GM19351 (cell line): ENCODE measurements around the gene BBS9.

Experiments used
- ATAC-seq: cut with Tn5 transposase; IDR thresholded peaks from one replicate; pipeline ENCODE4 v1.9.1; 2021; ENCODE audit warnings: mild to moderate bottlenecking, moderate library complexity; ENCODE audit not compliant: unreplicated experiment

The BBS9 gene

GRCh38 chr7:33632840-33633525, 503.6 kb downstream of the BBS9 start:
- ATAC-seq, result no peak

- ATAC-seq, result no peak
These were observed 505.2 kb downstream of the BBS9 start for GRCh38 chr7:33634606-33635005.

GRCh38 chr7:33636359-33636758, 507.0 kb downstream of the BBS9 start:
- no peak for ATAC-seq

GRCh38 chr7:33639552-33640197, 510.3 kb downstream of the BBS9 start:
- no peak for ATAC-seq

DNA sequence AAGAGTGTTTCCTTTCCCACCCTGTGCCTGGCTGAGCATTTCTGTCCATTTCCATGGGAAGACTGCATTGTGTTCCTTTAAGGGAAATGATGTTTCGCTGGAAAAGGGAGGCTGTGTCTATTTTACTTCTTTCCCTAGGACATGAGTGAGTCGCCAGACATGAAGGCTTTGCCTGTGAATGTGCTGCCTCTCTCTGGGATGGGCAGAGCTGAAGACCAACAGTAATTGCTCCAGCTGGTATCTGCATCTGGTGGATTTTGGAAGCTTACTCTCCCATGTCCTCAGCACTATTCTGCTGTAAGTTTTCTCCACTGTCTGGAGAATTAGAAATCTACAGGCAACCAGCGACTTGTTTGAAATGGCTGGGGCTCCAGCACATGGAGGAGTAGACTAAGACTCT, 511.4 kb downstream of the BBS9 start:
- no peak for ATAC-seq

GRCh38 chr7:33642312-33642711, 512.9 kb downstream of the BBS9 start:
- ATAC-seq, result no peak

DNA sequence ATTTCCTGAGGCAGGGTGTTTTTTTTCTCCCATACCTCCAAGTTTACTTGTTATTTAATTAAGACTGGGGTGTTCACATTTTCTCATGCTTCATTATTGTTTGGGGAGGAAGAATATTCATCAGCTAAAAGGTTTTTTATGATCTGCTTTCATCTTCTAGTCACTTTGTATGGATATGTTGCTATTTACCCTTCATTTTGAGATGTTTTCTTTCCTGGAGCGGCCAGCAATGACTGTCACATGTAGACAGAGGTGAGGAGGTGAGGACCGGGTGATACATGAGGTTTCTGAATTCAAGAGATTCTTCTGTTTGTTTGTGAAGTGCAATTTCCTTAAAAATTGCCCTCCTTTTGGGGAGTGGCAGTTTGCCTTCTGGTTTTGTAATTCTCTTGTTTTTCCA, 514.2 kb downstream of the BBS9 start:
- no peak for ATAC-seq

DNA sequence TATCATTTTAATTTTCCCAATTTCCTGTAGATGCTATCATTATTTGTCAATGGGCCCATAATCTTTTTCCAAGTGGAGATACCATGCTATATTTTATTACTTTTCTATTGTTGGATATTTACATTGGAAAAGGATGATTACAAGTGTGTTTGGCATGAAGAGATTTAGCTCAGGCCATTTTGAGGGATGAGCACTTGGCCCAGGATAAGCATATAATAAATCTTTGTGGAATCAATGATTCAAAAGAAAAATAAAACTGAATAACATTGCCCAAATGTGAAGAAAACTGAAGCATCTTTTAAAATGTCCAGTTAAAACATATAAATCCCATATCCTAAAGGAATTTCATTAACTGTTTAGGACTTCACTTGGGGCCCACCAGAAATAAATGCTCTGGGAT, 515.1 kb downstream of the BBS9 start:
- no peak for ATAC-seq

GRCh38 chr7:33645104-33645503, 515.7 kb downstream of the BBS9 start:
- ATAC-seq, result no peak

DNA sequence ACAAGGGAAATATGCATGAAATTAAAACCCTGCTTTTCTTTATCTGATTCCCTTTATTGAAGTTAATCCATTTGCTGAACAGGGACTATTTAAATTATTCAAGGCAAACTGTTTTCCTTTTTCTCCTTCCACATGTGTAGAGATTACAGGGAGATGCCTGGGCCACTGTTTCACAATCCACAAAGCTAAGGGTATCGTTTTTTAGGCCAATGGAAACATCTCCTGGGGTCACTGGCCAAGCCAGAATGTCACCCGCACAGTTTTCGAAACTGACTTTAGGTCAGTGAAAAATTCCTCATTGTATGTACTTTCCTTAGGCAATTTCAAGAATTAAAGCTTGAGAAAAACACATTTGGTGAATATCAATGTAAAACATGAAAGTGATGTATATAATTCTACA, 516.8 kb downstream of the BBS9 start:
- no peak for ATAC-seq

- no peak for ATAC-seq
These were observed 517.6 kb downstream of the BBS9 start for GRCh38 chr7:33646891-33647391.

- no peak for ATAC-seq
These were observed 520.4 kb downstream of the BBS9 start for GRCh38 chr7:33649476-33650441.

- ATAC-seq, result no peak
These were observed 521.5 kb downstream of the BBS9 start for GRCh38 chr7:33650828-33651227.

DNA sequence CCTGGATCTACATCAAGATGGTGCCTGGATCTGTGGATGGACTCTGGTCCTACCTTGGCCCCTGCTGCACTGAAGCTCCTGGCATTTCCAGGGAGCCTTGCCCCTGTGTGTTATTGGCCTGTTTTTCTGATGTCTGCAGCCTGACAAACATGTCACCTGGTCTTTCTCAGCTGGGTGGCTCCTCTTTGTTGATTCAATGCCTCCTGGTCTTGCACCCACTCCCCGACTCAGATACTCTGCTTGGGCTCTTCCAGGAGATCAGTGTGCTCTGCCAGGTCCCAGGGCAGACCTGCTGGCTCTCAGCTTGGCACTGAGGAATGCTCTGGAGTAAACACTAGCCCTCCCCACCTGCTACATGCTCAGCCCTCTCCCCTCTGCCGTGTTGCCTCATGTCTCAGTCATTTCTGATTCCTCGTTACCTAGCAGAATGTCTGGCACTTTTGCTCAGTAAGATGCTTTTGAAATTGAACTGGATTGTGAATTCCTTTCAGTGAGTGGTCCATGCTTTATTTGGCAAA, 522.7 kb downstream of the BBS9 start:
- ATAC-seq, result no peak

DNA sequence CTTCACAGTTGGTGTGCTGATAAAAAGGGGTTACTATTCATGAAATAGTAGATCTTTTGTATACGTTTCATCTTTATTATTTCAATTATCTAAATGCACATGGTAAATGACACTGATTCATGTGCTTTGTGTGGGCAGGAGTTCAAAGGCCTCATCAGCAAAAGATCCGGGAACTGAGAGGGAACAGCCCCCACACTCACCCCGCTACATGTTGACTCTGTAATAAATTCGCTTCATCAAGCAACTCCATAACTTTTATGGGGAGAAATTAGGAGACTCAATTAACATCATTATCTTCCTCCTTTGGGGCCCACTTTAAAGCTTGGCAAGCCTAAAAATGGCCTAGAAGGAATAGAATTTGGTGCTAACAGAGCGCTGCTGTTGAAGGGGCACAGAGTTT, 525.3 kb downstream of the BBS9 start:
- no peak for ATAC-seq
